Mesodermal cell (in vitro differentiated cells): ENCODE data around the gene F10.

Source experiments
- H3K27ac ChIP-seq: 2 replicates; pipeline ENCODE4 v1.7.0; 2013; ENCODE audit warnings: mild to moderate bottlenecking, low read depth, low read length, moderate library complexity; ENCODE audit not compliant: severe bottlenecking
- H3K36me3 ChIP-seq: 2 replicates; pipeline ENCODE4 v1.7.1; 2013; ENCODE audit warnings: mild to moderate bottlenecking, low read length, moderate library complexity; ENCODE audit not compliant: control insufficient read depth, insufficient read depth
- H3K4me1 ChIP-seq: one replicate; pipeline ENCODE4 v1.7.1; 2013; ENCODE audit warnings: mild to moderate bottlenecking, low read length; ENCODE audit not compliant: insufficient read depth, control insufficient read depth, poor library complexity, severe bottlenecking
- H3K4me3 ChIP-seq: 2 replicates; pipeline ENCODE4 v1.7.0; 2013; ENCODE audit warnings: low read length, control low read depth, mild to moderate bottlenecking; ENCODE audit not compliant: insufficient read depth, poor library complexity, severe bottlenecking; ENCODE audit errors: extremely low read depth
- H3K9me3 ChIP-seq: 2 replicates; pipeline ENCODE4 v1.7.1; 2013; ENCODE audit warnings: mild to moderate bottlenecking, low read length, moderate library complexity; ENCODE audit not compliant: control insufficient read depth
- WGBS, 2 experiments: methylation state at CpG; one replicate each; pipeline ENCODE4 v1.1.5; 2013; ENCODE audit warnings: missing lambda C conversion rate in 2 of 2; ENCODE audit not compliant: insufficient coverage in 2 of 2; 5-methylcytosine and 5-hydroxymethylcytosine counted together

Gene F10

DNA sequence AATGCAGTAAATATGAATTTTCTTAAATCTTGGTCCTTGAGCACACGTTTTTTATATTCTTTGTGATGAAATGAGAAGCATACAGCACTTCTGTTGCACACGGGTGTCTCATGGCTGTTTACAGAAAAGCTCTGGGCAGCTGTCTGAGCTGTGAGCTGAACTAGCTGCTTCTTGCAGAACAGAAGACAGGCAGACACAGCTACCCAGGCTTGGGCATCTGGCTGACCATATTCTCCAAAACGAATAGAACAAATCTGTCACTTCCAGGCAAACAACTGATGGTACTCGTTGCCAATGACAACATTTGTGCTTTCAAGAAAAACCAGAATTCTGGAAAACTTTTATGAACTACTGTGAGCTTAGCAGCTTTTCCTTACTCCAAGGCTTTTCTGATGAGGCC, 69.7 kb downstream of the F10 start:
- 95 to 100% methylated on average over 2 to 4 of the region's 4 CpGs for WGBS, 2 experiments
- peaks cover 92% of the 10 kb centered on the region for H3K36me3 ChIP-seq
- H3K27ac ChIP-seq, result no peak overlapping the region
- H3K4me3 ChIP-seq, result no peak overlapping the region
- H3K9me3 ChIP-seq, result peaks cover 6% of the 10 kb centered on the region
- H3K4me1 ChIP-seq, result peaks cover 6% of the 10 kb centered on the region

DNA sequence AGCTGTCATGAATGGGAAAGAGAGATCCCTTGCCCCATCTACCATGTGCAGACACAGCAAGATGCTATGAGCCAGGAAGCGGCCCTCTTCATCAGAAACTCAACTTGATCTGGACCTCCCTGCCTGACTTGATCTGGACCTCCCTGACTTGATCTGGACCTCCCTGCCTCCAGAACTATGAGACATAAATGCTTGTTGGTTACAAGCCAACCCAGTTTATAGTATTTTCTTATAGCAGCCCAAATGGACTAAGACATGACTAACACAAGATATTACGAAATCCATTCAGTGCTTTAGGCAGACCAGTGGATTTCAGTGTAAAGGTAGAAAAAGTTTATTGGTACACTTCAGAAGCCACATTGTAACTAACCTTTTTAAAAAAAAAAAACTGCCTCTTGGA, 70.3 kb downstream of the F10 start:
- no peak overlapping the region for H3K4me3 ChIP-seq
- peaks cover 6% of the 10 kb centered on the region for H3K9me3 ChIP-seq
- 91 to 100% methylated on average over 1 of the region's 2 CpGs for WGBS, 2 experiments
- H3K27ac ChIP-seq, result no peak overlapping the region
- peaks cover 96% of the 10 kb centered on the region for H3K36me3 ChIP-seq
- H3K4me1 ChIP-seq, result peaks cover 3% of the 10 kb centered on the region

GRCh38 chr13:113195360-113195759, 72.8 kb downstream of the F10 start:
- 100% methylated on average over 1 to 5 of the region's 6 CpGs for WGBS, 2 experiments
- Histone ChIP-seq H3K9me3 (no peaks in the 10 kb centered on the region), H3K27ac (no peak overlapping the region), H3K4me3 (no peak overlapping the region), H3K36me3 (peaks cover 89% of the 10 kb centered on the region), H3K4me1 (no peaks in the 10 kb centered on the region)

DNA sequence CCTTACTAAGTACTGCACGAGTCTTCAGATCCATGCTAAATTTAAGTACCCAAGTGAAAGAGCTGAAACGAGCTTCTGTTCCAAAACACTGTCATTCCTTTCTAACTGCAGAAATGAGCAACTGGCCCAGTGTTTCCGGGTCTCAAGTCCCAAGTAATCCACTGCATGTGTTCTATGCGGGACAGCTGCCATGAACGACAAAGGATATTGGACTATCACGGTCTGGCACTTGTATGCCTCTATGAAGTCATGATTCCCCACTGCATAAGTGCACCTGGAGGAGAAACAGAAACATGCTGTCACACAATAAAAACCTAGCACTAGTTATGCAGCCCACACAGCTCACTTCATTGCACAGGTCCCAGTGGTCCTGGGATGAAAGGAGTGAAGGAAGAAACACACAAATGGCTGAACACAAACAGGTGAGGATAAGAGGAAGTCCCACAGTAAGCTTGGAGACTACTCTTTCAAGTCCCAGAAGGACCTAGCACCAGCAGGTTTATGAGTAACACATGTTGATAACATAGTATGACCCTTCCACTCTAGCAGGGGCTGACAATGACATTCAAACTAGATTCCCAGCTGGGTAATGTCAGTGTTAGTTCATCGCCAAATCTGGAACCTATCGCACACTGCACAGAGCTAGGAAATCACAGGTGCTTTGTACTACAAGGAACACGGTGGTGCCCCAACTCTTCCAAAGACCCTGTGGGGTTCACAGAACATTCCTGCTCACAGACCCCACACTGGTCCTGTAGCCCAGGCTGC, 74.6 kb downstream of the F10 start:
- Histone ChIP-seq H3K4me1 (no peaks in the 10 kb centered on the region), H3K4me3 (no peak overlapping the region), H3K27ac (no peak overlapping the region), H3K9me3 (no peaks in the 10 kb centered on the region), H3K36me3 (peaks cover 78% of the 10 kb centered on the region)
- 96% methylated on average over 9 of the region's 9 CpGs for WGBS, 2 experiments
